ENCODE data around the gene LCMT1. TPM values are rescaled to one million over a fixed set of nuclear protein-coding genes. Genes with fewer than 3 reads are reported as not detected.
A peak's percentile ranks its signal among the peaks of the same experiment; 100 is the strongest.

LCMT1 gene
- total and polyA plus RNA-seq, 2 of the 13 experiments (the other 11 are each of a cell fraction or from before 2014, with no cell fraction given) = 41.2 to 48.7 TPM

DNA sequence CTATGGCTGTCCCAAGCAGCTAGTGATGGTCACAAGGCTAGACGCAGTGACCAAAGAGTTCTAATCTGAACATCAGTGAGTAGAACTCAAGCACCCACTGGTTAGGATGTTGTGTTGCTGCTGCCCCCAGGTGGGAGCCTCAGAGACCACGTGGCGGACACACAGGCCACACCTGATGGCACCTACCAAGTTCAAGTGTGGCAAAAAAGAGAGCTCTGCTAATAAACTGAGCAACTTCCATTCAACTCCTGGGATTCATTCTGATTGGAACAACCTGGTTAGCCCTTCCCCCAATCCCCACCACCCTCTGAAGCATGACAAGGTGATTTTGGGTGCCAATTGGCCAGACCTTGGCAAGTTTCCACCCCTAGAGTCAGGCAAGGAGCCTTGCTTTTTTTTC lies 3.5 kb upstream of the LCMT1 start (continued):
- TF ChIP-seq, protein P1, sequence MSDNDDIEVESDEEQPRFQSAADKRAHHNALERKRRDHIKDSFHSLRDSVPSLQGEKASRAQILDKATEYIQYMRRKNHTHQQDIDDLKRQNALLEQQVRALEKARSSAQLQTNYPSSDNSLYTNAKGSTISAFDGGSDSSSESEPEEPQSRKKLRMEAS (IDR thresholded peaks at IDR 0.05) = peak; percentile 69
- TF ChIP-seq, protein P2, sequence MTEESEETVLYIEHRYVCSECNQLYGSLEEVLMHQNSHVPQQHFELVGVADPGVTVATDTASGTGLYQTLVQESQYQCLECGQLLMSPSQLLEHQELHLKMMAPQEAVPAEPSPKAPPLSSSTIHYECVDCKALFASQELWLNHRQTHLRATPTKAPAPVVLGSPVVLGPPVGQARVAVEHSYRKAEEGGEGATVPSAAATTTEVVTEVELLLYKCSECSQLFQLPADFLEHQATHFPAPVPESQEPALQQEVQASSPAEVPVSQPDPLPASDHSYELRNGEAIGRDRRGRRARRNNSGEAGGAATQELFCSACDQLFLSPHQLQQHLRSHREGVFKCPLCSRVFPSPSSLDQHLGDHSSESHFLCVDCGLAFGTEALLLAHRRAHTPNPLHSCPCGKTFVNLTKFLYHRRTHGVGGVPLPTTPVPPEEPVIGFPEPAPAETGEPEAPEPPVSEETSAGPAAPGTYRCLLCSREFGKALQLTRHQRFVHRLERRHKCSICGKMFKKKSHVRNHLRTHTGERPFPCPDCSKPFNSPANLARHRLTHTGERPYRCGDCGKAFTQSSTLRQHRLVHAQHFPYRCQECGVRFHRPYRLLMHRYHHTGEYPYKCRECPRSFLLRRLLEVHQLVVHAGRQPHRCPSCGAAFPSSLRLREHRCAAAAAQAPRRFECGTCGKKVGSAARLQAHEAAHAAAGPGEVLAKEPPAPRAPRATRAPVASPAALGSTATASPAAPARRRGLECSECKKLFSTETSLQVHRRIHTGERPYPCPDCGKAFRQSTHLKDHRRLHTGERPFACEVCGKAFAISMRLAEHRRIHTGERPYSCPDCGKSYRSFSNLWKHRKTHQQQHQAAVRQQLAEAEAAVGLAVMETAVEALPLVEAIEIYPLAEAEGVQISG (CRISPR knock-in tag; IDR thresholded peaks at IDR 0.05) = peak; percentile 60; the same call in 1 of the 2 replicates
- TF ChIP-seq ZNF75D (CRISPR knock-in tag; IDR thresholded peaks at IDR 0.05; ENCODE audit: borderline replicate concordance) = no peak
- TF ChIP-seq, protein P3, sequence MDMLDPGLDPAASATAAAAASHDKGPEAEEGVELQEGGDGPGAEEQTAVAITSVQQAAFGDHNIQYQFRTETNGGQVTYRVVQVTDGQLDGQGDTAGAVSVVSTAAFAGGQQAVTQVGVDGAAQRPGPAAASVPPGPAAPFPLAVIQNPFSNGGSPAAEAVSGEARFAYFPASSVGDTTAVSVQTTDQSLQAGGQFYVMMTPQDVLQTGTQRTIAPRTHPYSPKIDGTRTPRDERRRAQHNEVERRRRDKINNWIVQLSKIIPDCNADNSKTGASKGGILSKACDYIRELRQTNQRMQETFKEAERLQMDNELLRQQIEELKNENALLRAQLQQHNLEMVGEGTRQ (IDR thresholded peaks at IDR 0.05; ENCODE audit: low read depth, low read length) = 0 out of 2 replicates have a peak, but pooled peaks have one; percentile 26
- TF ChIP-seq, protein P3 (CRISPR knock-in tag; IDR thresholded peaks at IDR 0.05; ENCODE audit: borderline replicate concordance) = peak; percentile 35; the same call in 1 of the 2 replicates
- TF ChIP-seq FOXK1 (CRISPR knock-in tag; IDR thresholded peaks at IDR 0.05; ENCODE audit: borderline replicate concordance, low read depth) = peak; percentile 35; the same call in 1 of the 2 replicates
- TF ChIP-seq, protein P4, sequence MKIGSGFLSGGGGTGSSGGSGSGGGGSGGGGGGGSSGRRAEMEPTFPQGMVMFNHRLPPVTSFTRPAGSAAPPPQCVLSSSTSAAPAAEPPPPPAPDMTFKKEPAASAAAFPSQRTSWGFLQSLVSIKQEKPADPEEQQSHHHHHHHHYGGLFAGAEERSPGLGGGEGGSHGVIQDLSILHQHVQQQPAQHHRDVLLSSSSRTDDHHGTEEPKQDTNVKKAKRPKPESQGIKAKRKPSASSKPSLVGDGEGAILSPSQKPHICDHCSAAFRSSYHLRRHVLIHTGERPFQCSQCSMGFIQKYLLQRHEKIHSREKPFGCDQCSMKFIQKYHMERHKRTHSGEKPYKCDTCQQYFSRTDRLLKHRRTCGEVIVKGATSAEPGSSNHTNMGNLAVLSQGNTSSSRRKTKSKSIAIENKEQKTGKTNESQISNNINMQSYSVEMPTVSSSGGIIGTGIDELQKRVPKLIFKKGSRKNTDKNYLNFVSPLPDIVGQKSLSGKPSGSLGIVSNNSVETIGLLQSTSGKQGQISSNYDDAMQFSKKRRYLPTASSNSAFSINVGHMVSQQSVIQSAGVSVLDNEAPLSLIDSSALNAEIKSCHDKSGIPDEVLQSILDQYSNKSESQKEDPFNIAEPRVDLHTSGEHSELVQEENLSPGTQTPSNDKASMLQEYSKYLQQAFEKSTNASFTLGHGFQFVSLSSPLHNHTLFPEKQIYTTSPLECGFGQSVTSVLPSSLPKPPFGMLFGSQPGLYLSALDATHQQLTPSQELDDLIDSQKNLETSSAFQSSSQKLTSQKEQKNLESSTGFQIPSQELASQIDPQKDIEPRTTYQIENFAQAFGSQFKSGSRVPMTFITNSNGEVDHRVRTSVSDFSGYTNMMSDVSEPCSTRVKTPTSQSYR (CRISPR knock-in tag; IDR thresholded peaks at IDR 0.05; ENCODE audit: borderline replicate concordance) = no peak
- peak; percentile 76; the same call in 1 of the 2 replicates for TF ChIP-seq MYC (CRISPR knock-in tag; IDR thresholded peaks at IDR 0.05; ENCODE audit: borderline replicate concordance)
- TF ChIP-seq AGO1 (IDR thresholded peaks at IDR 0.05; ENCODE audit: low read depth, low read length, poor library complexity, severe bottlenecking) = no peak
- TF ChIP-seq, protein P5, sequence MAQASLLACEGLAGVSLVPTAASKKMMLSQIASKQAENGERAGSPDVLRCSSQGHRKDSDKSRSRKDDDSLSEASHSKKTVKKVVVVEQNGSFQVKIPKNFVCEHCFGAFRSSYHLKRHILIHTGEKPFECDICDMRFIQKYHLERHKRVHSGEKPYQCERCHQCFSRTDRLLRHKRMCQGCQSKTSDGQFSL (CRISPR knock-in tag; IDR thresholded peaks at IDR 0.05) = no peak
- TF ChIP-seq, protein P6, sequence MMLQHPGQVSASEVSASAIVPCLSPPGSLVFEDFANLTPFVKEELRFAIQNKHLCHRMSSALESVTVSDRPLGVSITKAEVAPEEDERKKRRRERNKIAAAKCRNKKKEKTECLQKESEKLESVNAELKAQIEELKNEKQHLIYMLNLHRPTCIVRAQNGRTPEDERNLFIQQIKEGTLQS (CRISPR knock-in tag; IDR thresholded peaks at IDR 0.05) = no peak
- TF ChIP-seq SALL1 (CRISPR knock-in tag; IDR thresholded peaks at IDR 0.05) = 0 out of 2 replicates have a peak, but pooled peaks have one; percentile 24
- TF ChIP-seq, protein P7, sequence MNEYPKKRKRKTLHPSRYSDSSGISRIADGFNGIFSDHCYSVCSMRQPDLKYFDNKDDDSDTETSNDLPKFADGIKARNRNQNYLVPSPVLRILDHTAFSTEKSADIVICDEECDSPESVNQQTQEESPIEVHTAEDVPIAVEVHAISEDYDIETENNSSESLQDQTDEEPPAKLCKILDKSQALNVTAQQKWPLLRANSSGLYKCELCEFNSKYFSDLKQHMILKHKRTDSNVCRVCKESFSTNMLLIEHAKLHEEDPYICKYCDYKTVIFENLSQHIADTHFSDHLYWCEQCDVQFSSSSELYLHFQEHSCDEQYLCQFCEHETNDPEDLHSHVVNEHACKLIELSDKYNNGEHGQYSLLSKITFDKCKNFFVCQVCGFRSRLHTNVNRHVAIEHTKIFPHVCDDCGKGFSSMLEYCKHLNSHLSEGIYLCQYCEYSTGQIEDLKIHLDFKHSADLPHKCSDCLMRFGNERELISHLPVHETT (CRISPR knock-in tag; conservative IDR thresholded peaks at IDR 0.05) = no peak
- TF ChIP-seq, protein P8, sequence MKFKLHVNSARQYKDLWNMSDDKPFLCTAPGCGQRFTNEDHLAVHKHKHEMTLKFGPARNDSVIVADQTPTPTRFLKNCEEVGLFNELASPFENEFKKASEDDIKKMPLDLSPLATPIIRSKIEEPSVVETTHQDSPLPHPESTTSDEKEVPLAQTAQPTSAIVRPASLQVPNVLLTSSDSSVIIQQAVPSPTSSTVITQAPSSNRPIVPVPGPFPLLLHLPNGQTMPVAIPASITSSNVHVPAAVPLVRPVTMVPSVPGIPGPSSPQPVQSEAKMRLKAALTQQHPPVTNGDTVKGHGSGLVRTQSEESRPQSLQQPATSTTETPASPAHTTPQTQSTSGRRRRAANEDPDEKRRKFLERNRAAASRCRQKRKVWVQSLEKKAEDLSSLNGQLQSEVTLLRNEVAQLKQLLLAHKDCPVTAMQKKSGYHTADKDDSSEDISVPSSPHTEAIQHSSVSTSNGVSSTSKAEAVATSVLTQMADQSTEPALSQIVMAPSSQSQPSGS (CRISPR knock-in tag; IDR thresholded peaks at IDR 0.05) = no peak
- TF ChIP-seq ATF1 (CRISPR knock-in tag; IDR thresholded peaks at IDR 0.05) = no peak
- TF ChIP-seq GABPA (IDR thresholded peaks at IDR 0.05; ENCODE audit: low read depth, low read length) = no peak
- peak; percentile 27; the same call in 1 of the 2 replicates for TF ChIP-seq GABPA (CRISPR knock-in tag; IDR thresholded peaks at IDR 0.05; ENCODE audit: low read depth)
- TF ChIP-seq FOXK2 (IDR thresholded peaks at IDR 0.05) = no peak
- peak; percentile 60; the same call in 1 of the 2 replicates for TF ChIP-seq THAP11 (CRISPR knock-in tag; IDR thresholded peaks at IDR 0.05)
